GM18511 (cell line): ENCODE data around the gene FBLIM1.
A peak's percentile ranks its signal among the peaks of the same experiment; 100 is the strongest.

ENCODE experiments used
- ATAC-seq: cut with Tn5 transposase; IDR thresholded peaks from one replicate; pipeline ENCODE4 v1.9.1; 2021; ENCODE audit warnings: mild to moderate bottlenecking, moderate library complexity; ENCODE audit not compliant: unreplicated experiment

The FBLIM1 gene

GRCh38 chr1:15730936-15731335 lies 27.7 kb upstream of the FBLIM1 start:
- ATAC-seq: no peak

- no peak for ATAC-seq
These were observed 26.6 kb upstream of the FBLIM1 start for GRCh38 chr1:15731735-15732685.

GRCh38 chr1:15732686-15733081 lies 25.9 kb upstream of the FBLIM1 start:
- ATAC-seq: no peak

- ATAC-seq: no peak
These were observed 25.3 kb upstream of the FBLIM1 start for GRCh38 chr1:15733218-15733725.

- ATAC-seq: no peak
These were observed 24.8 kb upstream of the FBLIM1 start for GRCh38 chr1:15733726-15734226.

GRCh38 chr1:15734296-15734695 lies 24.3 kb upstream of the FBLIM1 start:
- ATAC-seq: no peak

GRCh38 chr1:15734901-15735300 lies 23.7 kb upstream of the FBLIM1 start:
- no peak for ATAC-seq

- ATAC-seq: no peak
These were observed 23.1 kb upstream of the FBLIM1 start for GRCh38 chr1:15735304-15736037.

GRCh38 chr1:15736038-15736891 lies 22.3 kb upstream of the FBLIM1 start, which contains the start of gene SLC25A34:
Gene SLC25A34, plus strand, starts transcription at chr1:15736258. Its CDS starts 228 bp downstream, at chr1:15736486.
- no peak for ATAC-seq

- no peak for ATAC-seq
These were observed 21.7 kb upstream of the FBLIM1 start for GRCh38 chr1:15736892-15737261.

GRCh38 chr1:15737324-15738319 lies 21.0 kb upstream of the FBLIM1 start:
- ATAC-seq: no peak

- ATAC-seq: no peak
These were observed 20.0 kb upstream of the FBLIM1 start for GRCh38 chr1:15738416-15739113.

- ATAC-seq: no peak
These were observed 19.3 kb upstream of the FBLIM1 start for GRCh38 chr1:15739259-15739658.

- no peak for ATAC-seq
These were observed 18.9 kb upstream of the FBLIM1 start for GRCh38 chr1:15739745-15740144.

GRCh38 chr1:15740924-15741850 lies 17.4 kb upstream of the FBLIM1 start:
- ATAC-seq: peak; percentile 63

- ATAC-seq: no peak
These were observed 16.2 kb upstream of the FBLIM1 start, which contains the start of gene TMEM82 for GRCh38 chr1:15742339-15742801. Gene TMEM82, plus strand, starts transcription at chr1:15742499. Its CDS starts 61 bp downstream, at chr1:15742560.

GRCh38 chr1:15744122-15744679 lies 14.4 kb upstream of the FBLIM1 start:
- ATAC-seq: no peak
